Measurements from ENCODE around the gene SPINK9. TPM values are rescaled to one million over a fixed set of nuclear protein-coding genes. Genes with fewer than 3 reads are reported as not detected.

The SPINK9 gene
- total RNA-seq, 1 donor from 2014 or later, result not detected

GRCh38 chr5:148336704-148337435, 1.5 kb downstream of the SPINK9 start:
- no peaks in the 10 kb centered on the region for H3K9me3 Mint-ChIP-seq
- no peak overlapping the region for H3K4me3 Mint-ChIP-seq (ENCODE audit: low read depth)
- no peak overlapping the region for H3K27ac Mint-ChIP-seq
- intact Hi-C loops (cut with micrococcal nuclease), result no loop called here
- H3K27me3 Mint-ChIP-seq (ENCODE audit: low read depth), result peaks cover 1% of the 10 kb centered on the region
- DNase-seq (ENCODE audit: low spot score), result no peak
- no peaks in the 10 kb centered on the region for H3K36me3 Mint-ChIP-seq (ENCODE audit: low read depth)
- no peaks in the 10 kb centered on the region for H3K4me1 Mint-ChIP-seq (ENCODE audit: low read depth)

GRCh38 chr5:148342371-148343045, 7.1 kb downstream of the SPINK9 start:
- H3K4me1 Mint-ChIP-seq (ENCODE audit: low read depth), result no peaks in the 10 kb centered on the region
- peaks cover 1% of the 10 kb centered on the region for H3K27me3 Mint-ChIP-seq (ENCODE audit: low read depth)
- intact Hi-C loops (cut with micrococcal nuclease), result no loop called here
- no peak for DNase-seq (ENCODE audit: low spot score)
- no peaks in the 10 kb centered on the region for H3K9me3 Mint-ChIP-seq
- H3K27ac Mint-ChIP-seq, result no peak overlapping the region
- H3K36me3 Mint-ChIP-seq (ENCODE audit: low read depth), result no peaks in the 10 kb centered on the region
- H3K4me3 Mint-ChIP-seq (ENCODE audit: low read depth), result no peak overlapping the region

- no peak for DNase-seq (ENCODE audit: low spot score)
- H3K4me3 Mint-ChIP-seq (ENCODE audit: low read depth), result no peak overlapping the region
- H3K4me1 Mint-ChIP-seq (ENCODE audit: low read depth), result no peaks in the 10 kb centered on the region
- no peaks in the 10 kb centered on the region for H3K9me3 Mint-ChIP-seq
- no peak overlapping the region for H3K27ac Mint-ChIP-seq
- no peaks in the 10 kb centered on the region for H3K36me3 Mint-ChIP-seq (ENCODE audit: low read depth)
- peaks cover 1% of the 10 kb centered on the region for H3K27me3 Mint-ChIP-seq (ENCODE audit: low read depth)
- intact Hi-C loops (cut with micrococcal nuclease), result no loop called here
These were observed 7.7 kb downstream of the SPINK9 start for GRCh38 chr5:148343046-148343407.

- no peak for DNase-seq (ENCODE audit: low spot score)
- intact Hi-C loops (cut with micrococcal nuclease), result no loop called here
- Mint-ChIP-seq H3K4me3 (ENCODE audit: low read depth) (no peak overlapping the region), H3K4me1 (ENCODE audit: low read depth) (no peaks in the 10 kb centered on the region), H3K9me3 (no peaks in the 10 kb centered on the region), H3K27ac (no peak overlapping the region), H3K36me3 (ENCODE audit: low read depth) (no peaks in the 10 kb centered on the region), H3K27me3 (ENCODE audit: low read depth) (peaks cover 1% of the 10 kb centered on the region)
These were observed 8.5 kb downstream of the SPINK9 start for GRCh38 chr5:148343603-148344487.

GRCh38 chr5:148347706-148348105, 12.3 kb downstream of the SPINK9 start:
- Mint-ChIP-seq H3K4me3 (ENCODE audit: low read depth) (no peak overlapping the region), H3K4me1 (ENCODE audit: low read depth) (no peaks in the 10 kb centered on the region), H3K27ac (no peak overlapping the region), H3K27me3 (ENCODE audit: low read depth) (no peaks in the 10 kb centered on the region), H3K36me3 (ENCODE audit: low read depth) (no peaks in the 10 kb centered on the region), H3K9me3 (no peaks in the 10 kb centered on the region)
- intact Hi-C loops (cut with micrococcal nuclease), result no loop called here
- DNase-seq (ENCODE audit: low spot score), result no peak

GRCh38 chr5:148352696-148353095, 17.3 kb downstream of the SPINK9 start:
- Mint-ChIP-seq H3K4me3 (ENCODE audit: low read depth) (no peak overlapping the region), H3K4me1 (ENCODE audit: low read depth) (no peaks in the 10 kb centered on the region), H3K27ac (no peak overlapping the region), H3K27me3 (ENCODE audit: low read depth) (no peaks in the 10 kb centered on the region), H3K9me3 (no peaks in the 10 kb centered on the region), H3K36me3 (ENCODE audit: low read depth) (no peaks in the 10 kb centered on the region)
- intact Hi-C loops (cut with micrococcal nuclease), result no loop called here
- no peak for DNase-seq (ENCODE audit: low spot score)

- H3K27me3 Mint-ChIP-seq (ENCODE audit: low read depth), result no peaks in the 10 kb centered on the region
- intact Hi-C loops (cut with micrococcal nuclease), result no loop called here
- H3K9me3 Mint-ChIP-seq, result no peaks in the 10 kb centered on the region
- no peaks in the 10 kb centered on the region for H3K4me1 Mint-ChIP-seq (ENCODE audit: low read depth)
- H3K4me3 Mint-ChIP-seq (ENCODE audit: low read depth), result no peak overlapping the region
- no peak for DNase-seq (ENCODE audit: low spot score)
- H3K27ac Mint-ChIP-seq, result no peak overlapping the region
- H3K36me3 Mint-ChIP-seq (ENCODE audit: low read depth), result no peaks in the 10 kb centered on the region
These were observed 18.3 kb downstream of the SPINK9 start for GRCh38 chr5:148353634-148354033.

- Mint-ChIP-seq H3K4me1 (ENCODE audit: low read depth) (peaks cover 6% of the 10 kb centered on the region), H3K36me3 (ENCODE audit: low read depth) (no peaks in the 10 kb centered on the region), H3K27ac (no peak overlapping the region), H3K4me3 (ENCODE audit: low read depth) (no peak overlapping the region), H3K9me3 (peaks cover 7% of the 10 kb centered on the region), H3K27me3 (ENCODE audit: low read depth) (no peaks in the 10 kb centered on the region)
- DNase-seq (ENCODE audit: low spot score), result no peak
- intact Hi-C loops (cut with micrococcal nuclease), result no loop called here
These were observed 29.0 kb downstream of the SPINK9 start for GRCh38 chr5:148364343-148364742.

GRCh38 chr5:148368299-148368698, 32.9 kb downstream of the SPINK9 start:
- no peak overlapping the region for H3K27ac Mint-ChIP-seq
- peaks cover 6% of the 10 kb centered on the region for H3K4me1 Mint-ChIP-seq (ENCODE audit: low read depth)
- no peaks in the 10 kb centered on the region for H3K36me3 Mint-ChIP-seq (ENCODE audit: low read depth)
- H3K27me3 Mint-ChIP-seq (ENCODE audit: low read depth), result no peaks in the 10 kb centered on the region
- peaks cover 13% of the 10 kb centered on the region for H3K9me3 Mint-ChIP-seq
- no peak for DNase-seq (ENCODE audit: low spot score)
- H3K4me3 Mint-ChIP-seq (ENCODE audit: low read depth), result no peak overlapping the region
- intact Hi-C loops (cut with micrococcal nuclease), result no loop called here

GRCh38 chr5:148372166-148372725, 36.9 kb downstream of the SPINK9 start:
- Mint-ChIP-seq H3K4me1 (ENCODE audit: low read depth) (peaks cover 3% of the 10 kb centered on the region), H3K27ac (no peak overlapping the region), H3K36me3 (ENCODE audit: low read depth) (no peaks in the 10 kb centered on the region), H3K9me3 (peaks cover 13% of the 10 kb centered on the region), H3K27me3 (ENCODE audit: low read depth) (no peaks in the 10 kb centered on the region), H3K4me3 (ENCODE audit: low read depth) (no peak overlapping the region)
- intact Hi-C loops (cut with micrococcal nuclease), result no loop called here
- DNase-seq (ENCODE audit: low spot score), result no peak

GRCh38 chr5:148372893-148373292, 37.5 kb downstream of the SPINK9 start:
- intact Hi-C loops (cut with micrococcal nuclease), result no loop called here

GRCh38 chr5:148374690-148375360, 39.5 kb downstream of the SPINK9 start:
- no peaks in the 10 kb centered on the region for H3K27me3 Mint-ChIP-seq (ENCODE audit: low read depth)
- H3K27ac Mint-ChIP-seq, result no peak overlapping the region
- intact Hi-C loops (cut with micrococcal nuclease), result loop anchor here (1.0 kb wide), 1 partner anchor 196 kb away; no protein-coding TSS in a partner anchor
- H3K36me3 Mint-ChIP-seq (ENCODE audit: low read depth), result peaks cover 18% of the 10 kb centered on the region
- no peak for DNase-seq (ENCODE audit: low spot score)
- H3K4me3 Mint-ChIP-seq (ENCODE audit: low read depth), result no peak overlapping the region
- peaks cover 11% of the 10 kb centered on the region for H3K4me1 Mint-ChIP-seq (ENCODE audit: low read depth)
- peaks cover 22% of the 10 kb centered on the region for H3K9me3 Mint-ChIP-seq

More at GRCh38 chr5:148372893-148373292, 37.5 kb downstream of the SPINK9 start:
- H3K4me1 Mint-ChIP-seq (ENCODE audit: low read depth), result peaks cover 3% of the 10 kb centered on the region
- no peak overlapping the region for H3K4me3 Mint-ChIP-seq (ENCODE audit: low read depth)
- peaks cover 16% of the 10 kb centered on the region for H3K9me3 Mint-ChIP-seq
- peaks cover 4% of the 10 kb centered on the region for H3K36me3 Mint-ChIP-seq (ENCODE audit: low read depth)
- no peaks in the 10 kb centered on the region for H3K27me3 Mint-ChIP-seq (ENCODE audit: low read depth)
- DNase-seq (ENCODE audit: low spot score), result no peak
- no peak overlapping the region for H3K27ac Mint-ChIP-seq

Measured in activated T-helper 2 cell treated with anti-CD3 and anti-CD28 coated beads, Interferon-gamma antibody, Interleukin-2, Interleukin-4, amounts not matched to agents 10 μg/mL and 5 μg/mL and 100 μg/mL, durations not matched to agents 14 hours and 24 hours and 36 hours (primary cell).